ENCODE data around the gene L3MBTL4.

Gene L3MBTL4

GRCh38 chr18:5975111-5976002 lies 439.4 kb downstream of the L3MBTL4 start:
- no peaks in the 10 kb centered on the region for H3K9me3 ChIP-seq (ENCODE audit: control insufficient read depth, insufficient read depth, low read length)
- H3K9ac ChIP-seq (ENCODE audit: low read depth, low read length): no peak overlapping the region
- H3K4me3 ChIP-seq (ENCODE audit: low read depth, low read length): no peak overlapping the region
- H3K4me1 ChIP-seq (ENCODE audit: control insufficient read depth, insufficient read depth, low read length): peaks cover 12% of the 10 kb centered on the region
- no peaks in the 10 kb centered on the region for H3K27me3 ChIP-seq (ENCODE audit: control insufficient read depth, insufficient read depth, low read length)
- no peaks in the 10 kb centered on the region for H3K36me3 ChIP-seq (ENCODE audit: control insufficient read depth, insufficient read depth, low read length)

GRCh38 chr18:5974696-5975095 lies 440.0 kb downstream of the L3MBTL4 start:
- H3K9ac ChIP-seq (ENCODE audit: low read depth, low read length): no peak overlapping the region
- peaks cover 17% of the 10 kb centered on the region for H3K4me1 ChIP-seq (ENCODE audit: control insufficient read depth, insufficient read depth, low read length)
- no peaks in the 10 kb centered on the region for H3K27me3 ChIP-seq (ENCODE audit: control insufficient read depth, insufficient read depth, low read length)
- no peak overlapping the region for H3K4me3 ChIP-seq (ENCODE audit: low read depth, low read length)
- no peaks in the 10 kb centered on the region for H3K9me3 ChIP-seq (ENCODE audit: control insufficient read depth, insufficient read depth, low read length)
- no peaks in the 10 kb centered on the region for H3K36me3 ChIP-seq (ENCODE audit: control insufficient read depth, insufficient read depth, low read length)

- H3K4me3 ChIP-seq (ENCODE audit: low read depth, low read length): no peak overlapping the region
- H3K36me3 ChIP-seq (ENCODE audit: control insufficient read depth, insufficient read depth, low read length): no peaks in the 10 kb centered on the region
- H3K4me1 ChIP-seq (ENCODE audit: control insufficient read depth, insufficient read depth, low read length): peaks cover 17% of the 10 kb centered on the region
- no peaks in the 10 kb centered on the region for H3K9me3 ChIP-seq (ENCODE audit: control insufficient read depth, insufficient read depth, low read length)
- H3K9ac ChIP-seq (ENCODE audit: low read depth, low read length): no peak overlapping the region
- no peaks in the 10 kb centered on the region for H3K27me3 ChIP-seq (ENCODE audit: control insufficient read depth, insufficient read depth, low read length)
Measured at GRCh38 chr18:5973099-5973498, 441.6 kb downstream of the L3MBTL4 start.

- no peak overlapping the region for H3K4me3 ChIP-seq (ENCODE audit: low read depth, low read length)
- no peaks in the 10 kb centered on the region for H3K36me3 ChIP-seq (ENCODE audit: control insufficient read depth, insufficient read depth, low read length)
- H3K9ac ChIP-seq (ENCODE audit: low read depth, low read length): no peak overlapping the region
- H3K9me3 ChIP-seq (ENCODE audit: control insufficient read depth, insufficient read depth, low read length): no peaks in the 10 kb centered on the region
- H3K27me3 ChIP-seq (ENCODE audit: control insufficient read depth, insufficient read depth, low read length): no peaks in the 10 kb centered on the region
- peaks cover 17% of the 10 kb centered on the region for H3K4me1 ChIP-seq (ENCODE audit: control insufficient read depth, insufficient read depth, low read length)
Measured at GRCh38 chr18:5972298-5972697, 442.4 kb downstream of the L3MBTL4 start.

- no peak overlapping the region for H3K4me3 ChIP-seq (ENCODE audit: low read depth, low read length)
- peaks cover 17% of the 10 kb centered on the region for H3K4me1 ChIP-seq (ENCODE audit: control insufficient read depth, insufficient read depth, low read length)
- H3K27me3 ChIP-seq (ENCODE audit: control insufficient read depth, insufficient read depth, low read length): no peaks in the 10 kb centered on the region
- H3K9me3 ChIP-seq (ENCODE audit: control insufficient read depth, insufficient read depth, low read length): no peaks in the 10 kb centered on the region
- no peaks in the 10 kb centered on the region for H3K36me3 ChIP-seq (ENCODE audit: control insufficient read depth, insufficient read depth, low read length)
- no peak overlapping the region for H3K9ac ChIP-seq (ENCODE audit: low read depth, low read length)
Measured at GRCh38 chr18:5969989-5970403, 444.7 kb downstream of the L3MBTL4 start.

- Histone ChIP-seq H3K4me1 (ENCODE audit: control insufficient read depth, insufficient read depth, low read length) (peaks cover 17% of the 10 kb centered on the region), H3K9ac (ENCODE audit: low read depth, low read length) (no peak overlapping the region), H3K4me3 (ENCODE audit: low read depth, low read length) (no peak overlapping the region), H3K9me3 (ENCODE audit: control insufficient read depth, insufficient read depth, low read length) (no peaks in the 10 kb centered on the region), H3K36me3 (ENCODE audit: control insufficient read depth, insufficient read depth, low read length) (no peaks in the 10 kb centered on the region), H3K27me3 (ENCODE audit: control insufficient read depth, insufficient read depth, low read length) (no peaks in the 10 kb centered on the region)
Measured at GRCh38 chr18:5969355-5969988, 445.2 kb downstream of the L3MBTL4 start.

GRCh38 chr18:5967666-5968065 lies 447.0 kb downstream of the L3MBTL4 start:
- H3K4me1 ChIP-seq (ENCODE audit: control insufficient read depth, insufficient read depth, low read length): peaks cover 17% of the 10 kb centered on the region
- H3K9me3 ChIP-seq (ENCODE audit: control insufficient read depth, insufficient read depth, low read length): no peaks in the 10 kb centered on the region
- no peaks in the 10 kb centered on the region for H3K36me3 ChIP-seq (ENCODE audit: control insufficient read depth, insufficient read depth, low read length)
- H3K9ac ChIP-seq (ENCODE audit: low read depth, low read length): no peak overlapping the region
- H3K27me3 ChIP-seq (ENCODE audit: control insufficient read depth, insufficient read depth, low read length): no peaks in the 10 kb centered on the region
- no peak overlapping the region for H3K4me3 ChIP-seq (ENCODE audit: low read depth, low read length)

- peaks cover 15% of the 10 kb centered on the region for H3K4me1 ChIP-seq (ENCODE audit: control insufficient read depth, insufficient read depth, low read length)
- no peaks in the 10 kb centered on the region for H3K9me3 ChIP-seq (ENCODE audit: control insufficient read depth, insufficient read depth, low read length)
- no peaks in the 10 kb centered on the region for H3K36me3 ChIP-seq (ENCODE audit: control insufficient read depth, insufficient read depth, low read length)
- no peak overlapping the region for H3K9ac ChIP-seq (ENCODE audit: low read depth, low read length)
- H3K4me3 ChIP-seq (ENCODE audit: low read depth, low read length): no peak overlapping the region
- no peaks in the 10 kb centered on the region for H3K27me3 ChIP-seq (ENCODE audit: control insufficient read depth, insufficient read depth, low read length)
Measured at GRCh38 chr18:5967007-5967406, 447.7 kb downstream of the L3MBTL4 start.

GRCh38 chr18:5966514-5966913 lies 448.2 kb downstream of the L3MBTL4 start:
- Histone ChIP-seq H3K27me3 (ENCODE audit: control insufficient read depth, insufficient read depth, low read length) (no peaks in the 10 kb centered on the region), H3K9ac (ENCODE audit: low read depth, low read length) (no peak overlapping the region)

GRCh38 chr18:5964996-5965395 lies 449.7 kb downstream of the L3MBTL4 start:
- H3K4me1 ChIP-seq (ENCODE audit: control insufficient read depth, insufficient read depth, low read length): peaks cover 5% of the 10 kb centered on the region
- H3K36me3 ChIP-seq (ENCODE audit: control insufficient read depth, insufficient read depth, low read length): no peaks in the 10 kb centered on the region
- no peak overlapping the region for H3K9ac ChIP-seq (ENCODE audit: low read depth, low read length)
- H3K27me3 ChIP-seq (ENCODE audit: control insufficient read depth, insufficient read depth, low read length): no peaks in the 10 kb centered on the region
- H3K4me3 ChIP-seq (ENCODE audit: low read depth, low read length): no peak overlapping the region
- no peaks in the 10 kb centered on the region for H3K9me3 ChIP-seq (ENCODE audit: control insufficient read depth, insufficient read depth, low read length)

More at GRCh38 chr18:5966514-5966913, 448.2 kb downstream of the L3MBTL4 start:
- no peaks in the 10 kb centered on the region for H3K9me3 ChIP-seq (ENCODE audit: control insufficient read depth, insufficient read depth, low read length)
- no peaks in the 10 kb centered on the region for H3K36me3 ChIP-seq (ENCODE audit: control insufficient read depth, insufficient read depth, low read length)
- no peak overlapping the region for H3K4me3 ChIP-seq (ENCODE audit: low read depth, low read length)
- peaks cover 15% of the 10 kb centered on the region for H3K4me1 ChIP-seq (ENCODE audit: control insufficient read depth, insufficient read depth, low read length)

GRCh38 chr18:5964596-5964995 lies 450.1 kb downstream of the L3MBTL4 start:
- H3K9ac ChIP-seq (ENCODE audit: low read depth, low read length): no peak overlapping the region
- no peaks in the 10 kb centered on the region for H3K9me3 ChIP-seq (ENCODE audit: control insufficient read depth, insufficient read depth, low read length)
- H3K36me3 ChIP-seq (ENCODE audit: control insufficient read depth, insufficient read depth, low read length): no peaks in the 10 kb centered on the region
- no peaks in the 10 kb centered on the region for H3K27me3 ChIP-seq (ENCODE audit: control insufficient read depth, insufficient read depth, low read length)
- peaks cover 3% of the 10 kb centered on the region for H3K4me1 ChIP-seq (ENCODE audit: control insufficient read depth, insufficient read depth, low read length)
- no peak overlapping the region for H3K4me3 ChIP-seq (ENCODE audit: low read depth, low read length)

GRCh38 chr18:5964108-5964507 lies 450.6 kb downstream of the L3MBTL4 start:
- H3K27me3 ChIP-seq (ENCODE audit: control insufficient read depth, insufficient read depth, low read length): no peaks in the 10 kb centered on the region
- peaks cover 3% of the 10 kb centered on the region for H3K4me1 ChIP-seq (ENCODE audit: control insufficient read depth, insufficient read depth, low read length)
- H3K36me3 ChIP-seq (ENCODE audit: control insufficient read depth, insufficient read depth, low read length): no peaks in the 10 kb centered on the region
- no peak overlapping the region for H3K4me3 ChIP-seq (ENCODE audit: low read depth, low read length)
- no peak overlapping the region for H3K9ac ChIP-seq (ENCODE audit: low read depth, low read length)
- H3K9me3 ChIP-seq (ENCODE audit: control insufficient read depth, insufficient read depth, low read length): no peaks in the 10 kb centered on the region
